GM19328 (cell line): ENCODE data around the gene STX1A.
"Not testable (repeated sequence)": the region's sequence is repeated elsewhere in the genome, so short reads cannot be mapped to it uniquely, and the experiment has no call there.

Source experiments
- ATAC-seq: cut with Tn5 transposase; IDR thresholded peaks from one replicate; pipeline ENCODE4 v1.9.1; 2021; ENCODE audit warnings: mild to moderate bottlenecking, moderate library complexity; ENCODE audit not compliant: unreplicated experiment

STX1A gene

GRCh38 chr7:73683788-73684693, 35.4 kb downstream of the STX1A start:
- ATAC-seq, result peak; percentile 3

GRCh38 chr7:73683056-73683787, 36.2 kb downstream of the STX1A start, which contains the start of the genes BUD23 and DNAJC30:
Gene BUD23 (plus strand): TSS chr7:73683597. CDS start chr7:73683626, 29 bp downstream.
Gene DNAJC30 (minus strand): TSS chr7:73683453. CDS start chr7:73683423, 30 bp downstream.
- peak; percentile 87 for ATAC-seq

GRCh38 chr7:73682745-73683055, 36.8 kb downstream of the STX1A start:
- peak; percentile 5 for ATAC-seq

GRCh38 chr7:73681031-73681430, 38.4 kb downstream of the STX1A start:
- ATAC-seq, result no peak

GRCh38 chr7:73680501-73680900, 39.0 kb downstream of the STX1A start:
- ATAC-seq, result no peak

- ATAC-seq, result no peak
Observed at GRCh38 chr7:73679709-73680108, 39.8 kb downstream of the STX1A start.

- ATAC-seq, result no peak
Observed at GRCh38 chr7:73678862-73679261, 40.6 kb downstream of the STX1A start.

- not testable (repeated sequence) for ATAC-seq
Observed at GRCh38 chr7:73676062-73676461, 43.4 kb downstream of the STX1A start.

- no peak for ATAC-seq
Observed at GRCh38 chr7:73674468-73675124, 44.9 kb downstream of the STX1A start.

- ATAC-seq, result no peak
Observed at GRCh38 chr7:73671857-73672445, 47.5 kb downstream of the STX1A start.

- ATAC-seq, result no peak
Observed at GRCh38 chr7:73671322-73671661, 48.2 kb downstream of the STX1A start.

GRCh38 chr7:73669858-73670385, 49.5 kb downstream of the STX1A start:
- no peak for ATAC-seq

- ATAC-seq, result no peak
Observed at GRCh38 chr7:73669288-73669701, 50.2 kb downstream of the STX1A start.

- ATAC-seq, result no peak
Observed at GRCh38 chr7:73668886-73669230, 50.6 kb downstream of the STX1A start.

GRCh38 chr7:73668103-73668885, 51.2 kb downstream of the STX1A start:
- peak; percentile 12 for ATAC-seq

GRCh38 chr7:73667344-73668102, 51.9 kb downstream of the STX1A start, which contains the start of gene VPS37D:
Gene VPS37D (plus strand): TSS chr7:73667831. CDS start chr7:73667959, 128 bp downstream.
- peak; percentile 97 for ATAC-seq

GRCh38 chr7:73663033-73663432, 56.4 kb downstream of the STX1A start:
- ATAC-seq, result no peak

GRCh38 chr7:73660594-73660993, 58.9 kb downstream of the STX1A start:
- not testable (repeated sequence) for ATAC-seq

- no peak for ATAC-seq
Observed at GRCh38 chr7:73659983-73660382, 59.5 kb downstream of the STX1A start.
